C4-2B (cell line): Measurements from ENCODE around the gene SPTSSB.

Source experiments
- CTCF ChIP-seq: fragments of 450-650 bp; conservative IDR thresholded peaks from 2 replicates; pipeline ENCODE4 v1.5.1; 2017; ENCODE audit warnings: mild to moderate bottlenecking
- ZFX ChIP-seq: fragments of 450-650 bp; IDR thresholded peaks from 2 replicates; pipeline ENCODE4 v1.6.1; 2017

DNA sequence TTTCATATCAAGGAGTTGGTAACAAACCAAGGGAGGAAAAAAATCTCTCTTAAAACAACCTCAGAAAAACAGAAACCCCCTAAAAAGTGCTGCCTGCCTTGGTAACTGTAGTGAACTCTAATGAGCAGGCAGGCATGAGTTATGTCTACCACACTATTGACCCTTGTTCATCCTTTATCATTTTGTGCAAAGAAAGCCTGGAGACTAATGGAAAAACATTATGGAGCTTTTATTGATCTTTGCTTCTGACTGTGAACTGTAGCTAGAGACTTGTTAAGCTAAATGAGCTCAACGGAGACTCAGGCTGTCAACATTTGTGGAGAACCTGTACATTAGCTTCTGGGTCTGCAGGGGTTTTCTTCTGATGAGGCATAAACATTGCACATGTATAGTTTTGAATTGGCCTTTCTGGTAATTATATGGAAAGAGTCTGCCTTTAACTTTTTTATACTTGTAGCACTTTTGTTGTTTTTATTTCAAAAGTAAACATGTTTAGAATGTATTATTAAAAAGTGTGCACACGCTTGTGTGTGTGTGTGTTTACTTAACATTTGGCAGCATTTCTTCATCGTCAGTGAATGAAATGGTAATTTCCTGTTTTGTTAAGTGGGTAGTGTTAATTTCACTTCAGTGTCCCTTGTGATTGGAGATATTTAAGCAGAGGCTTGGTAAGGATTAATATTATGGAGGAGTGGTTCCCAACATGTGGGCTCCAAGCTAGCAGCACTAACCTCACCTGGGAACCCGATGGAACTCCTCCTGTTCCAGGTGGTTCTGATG is 15.9 kb upstream of the SPTSSB start:
- TF ChIP-seq CTCF (no peak), ZFX (no peak)
